PC-3 (cell line): ENCODE data around the gene MTCH1. TPM values are rescaled to one million over a fixed set of nuclear protein-coding genes. Genes with fewer than 3 reads are reported as not detected.

Experiments used
- ATAC-seq: fragments of 200-7000 bp; cut with Tn5 transposase; 2 replicates; pipeline ENCODE4 v1.9.1; 2020; ENCODE audit warnings: mild to moderate bottlenecking, moderate library complexity
- BruUV-seq: library from RNA; stranded (reverse); fragments of 400-500 nt; replicated peaks from 2 replicates; lab custom pipeline; 2021; lab: Mats Ljungman, UMichigan
- CTCF ChIA-PET: fragments of 300-600 bp; sonication (Branson Sonifier 250); formaldehyde crosslinking; loops from one replicate; lab custom pipeline; 2022; ENCODE audit warnings: antibody characterized with exemption; lab: Charles Lee
- POLR2A ChIA-PET: fragments of 300-600 bp; sonication (Branson Sonifier 250); formaldehyde crosslinking; loops from one replicate; lab custom pipeline; 2022; ENCODE audit warnings: antibody characterized with exemption; ENCODE audit not compliant: unreplicated experiment; lab: Charles Lee
- DNase-seq: peaks from one replicate; pipeline ENCODE4 v3.0.0-alpha.2; 2015
- H2AFZ ChIP-seq: fragments of 300-600 bp; sonication (generic); 2 replicates; pipeline ENCODE4 v1.6.0; 2016; ENCODE audit warnings: antibody characterized with exemption, low read length
- H3F3A ChIP-seq: fragments of 300-600 bp; sonication (generic); one replicate; pipeline ENCODE4 v1.6.0; 2017; ENCODE audit warnings: antibody characterized with exemption, low read length, control low read depth, mild to moderate bottlenecking; ENCODE audit not compliant: unreplicated experiment
- H3K27ac ChIP-seq: fragments of 300-600 bp; sonication (generic); 2 replicates; pipeline ENCODE4 v1.5.1; 2016; ENCODE audit warnings: mild to moderate bottlenecking, low read length
- H3K27me3 ChIP-seq: fragments of 300-600 bp; sonication (generic); 2 replicates; pipeline ENCODE4 v1.6.1; 2016; ENCODE audit warnings: low read length, mixed read lengths
- H3K36me3 ChIP-seq: fragments of 300-600 bp; sonication (generic); 2 replicates; pipeline ENCODE4 v1.6.1; 2016; ENCODE audit warnings: low read depth, mixed run types, low read length, mixed read lengths
- H3K4me1 ChIP-seq: fragments of 300-600 bp; sonication (generic); 2 replicates; pipeline ENCODE4 v1.5.1; 2016; ENCODE audit warnings: low read length; ENCODE audit not compliant: insufficient read depth
- H3K4me2 ChIP-seq: fragments of 300-600 bp; sonication (generic); 2 replicates; pipeline ENCODE4 v1.6.0; 2016; ENCODE audit warnings: low read length
- H3K4me3 ChIP-seq: fragments of 300-600 bp; sonication (generic); 2 replicates; pipeline ENCODE4 v1.5.1; 2016; ENCODE audit warnings: mild to moderate bottlenecking, low read length, mixed read lengths
- H3K79me2 ChIP-seq: fragments of 300-600 bp; sonication (generic); 2 replicates; pipeline ENCODE4 v1.6.1; 2017; ENCODE audit warnings: low read length, mixed read lengths
- H3K9ac ChIP-seq: fragments of 300-600 bp; sonication (generic); 2 replicates; pipeline ENCODE4 v1.6.0; 2016; ENCODE audit warnings: mild to moderate bottlenecking, low read length
- H3K9me2 ChIP-seq: fragments of 300-600 bp; sonication (generic); replicated peaks from 2 replicates; pipeline ENCODE4 v1.6.1; 2016; ENCODE audit warnings: mixed run types, low read length, mixed read lengths
- H3K9me3 ChIP-seq: fragments of 300-600 bp; sonication (generic); 2 replicates; pipeline ENCODE4 v1.6.1; 2016; ENCODE audit warnings: low read length, mixed read lengths
- H4K20me1 ChIP-seq: fragments of 300-600 bp; sonication (generic); 2 replicates; pipeline ENCODE4 v1.6.1; 2016; ENCODE audit warnings: low read length, mixed read lengths
- EZH2 ChIP-seq: fragments of 300-600 bp; sonication (generic); IDR thresholded peaks from one replicate; pipeline ENCODE4 v1.6.1; 2017; ENCODE audit warnings: antibody characterized with exemption, mild to moderate bottlenecking, low read length; ENCODE audit not compliant: unreplicated experiment
- EZH2phosphoT487 ChIP-seq: fragments of 300-600 bp; sonication (generic); IDR thresholded peaks from 2 replicates; pipeline ENCODE4 v1.6.1; 2018; ENCODE audit warnings: mild to moderate bottlenecking, antibody characterized with exemption, low read length, borderline replicate concordance
- intact Hi-C: fragments of 100-400 bp; cut with micrococcal nuclease; formaldehyde crosslinking; loops from 2 replicates; pipeline ENCODE4 v1.9.0; 2023
- total RNA-seq: library from RNA; depleted of rRNA; stranded (reverse); fragments of >200 nt; gene quantifications from 2 replicates; pipeline ENCODE4 v1.2.3, GENCODE V29; 2014
- TF ChIP-seq, protein P1 (sequence below): fragments of 300-600 bp; sonication (generic); conservative IDR thresholded peaks from 2 replicates; pipeline ENCODE4 v1.5.1; 2017; ENCODE audit warnings: antibody characterized with exemption, low read depth, mild to moderate bottlenecking, low read length

MTCH1 gene
- total RNA-seq, 1 experiment from 2014 or later: 253 TPM

DNA sequence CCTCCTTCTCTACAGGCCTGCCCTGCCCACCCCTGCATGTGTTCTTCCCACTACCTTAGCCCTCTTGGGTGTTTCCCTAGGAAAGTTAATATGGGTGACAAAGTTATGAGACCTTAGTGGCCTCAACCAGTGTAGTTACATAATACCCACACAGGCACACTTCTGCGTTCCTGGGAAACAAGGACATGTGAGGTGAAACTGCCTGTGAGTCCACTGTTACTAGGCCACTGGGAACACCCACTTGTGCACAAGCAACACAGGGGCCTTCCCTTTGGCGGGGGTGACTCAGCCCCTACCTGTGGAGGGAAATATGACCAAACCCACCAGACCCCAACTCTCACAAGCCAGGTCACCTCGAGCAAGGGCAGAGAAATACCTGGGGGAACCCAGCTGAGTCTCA is 18.7 kb downstream of the MTCH1 start:
- ChIA-PET CTCF (no interaction called here), POLR2A (no interaction called here)

DNA sequence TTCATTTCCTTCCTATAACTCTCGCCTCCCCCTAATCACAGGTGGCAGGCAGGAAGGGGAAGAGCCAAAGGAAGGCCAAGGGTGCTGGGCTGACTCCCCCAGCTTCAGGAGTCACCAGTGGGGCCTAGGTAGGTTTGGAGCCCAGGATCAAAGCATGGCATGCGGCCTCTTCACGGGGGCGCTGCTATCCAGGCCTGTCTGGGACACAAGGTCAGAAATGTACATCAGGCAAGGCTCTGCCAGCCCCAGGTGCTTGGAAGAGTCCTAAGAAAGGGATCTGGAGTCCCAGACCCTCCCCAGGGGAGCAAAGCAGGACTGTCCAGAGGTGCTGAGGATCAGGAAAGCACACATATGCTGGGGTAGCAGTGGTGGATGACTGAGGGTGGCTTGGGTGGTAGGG is 21.1 kb downstream of the MTCH1 start:
- BruUV-seq: no TSS peak
- Histone ChIP-seq H3K27me3 (no peaks in the 10 kb centered on the region), H3K4me2 (no peak overlapping the region), H3F3A (no peaks in the 10 kb centered on the region), H3K9ac (no peak overlapping the region), H3K27ac (no peak overlapping the region), H2AFZ (no peak overlapping the region), H3K79me2 (no peaks in the 10 kb centered on the region), H4K20me1 (no peaks in the 10 kb centered on the region), H3K4me1 (peaks cover 14% of the 10 kb centered on the region), H3K9me2 (no peaks in the 10 kb centered on the region), H3K9me3 (no peaks in the 10 kb centered on the region), H3K36me3 (peaks cover 27% of the 10 kb centered on the region), H3K4me3 (no peak overlapping the region)
- intact Hi-C loops: no loop called here
- POLR2A ChIA-PET: no interaction called here
- DNase-seq (no peak), ATAC-seq (no peak)
- TF ChIP-seq EZH2: no peak
- TF ChIP-seq EZH2phosphoT487: no peak
- TF ChIP-seq, protein P1, sequence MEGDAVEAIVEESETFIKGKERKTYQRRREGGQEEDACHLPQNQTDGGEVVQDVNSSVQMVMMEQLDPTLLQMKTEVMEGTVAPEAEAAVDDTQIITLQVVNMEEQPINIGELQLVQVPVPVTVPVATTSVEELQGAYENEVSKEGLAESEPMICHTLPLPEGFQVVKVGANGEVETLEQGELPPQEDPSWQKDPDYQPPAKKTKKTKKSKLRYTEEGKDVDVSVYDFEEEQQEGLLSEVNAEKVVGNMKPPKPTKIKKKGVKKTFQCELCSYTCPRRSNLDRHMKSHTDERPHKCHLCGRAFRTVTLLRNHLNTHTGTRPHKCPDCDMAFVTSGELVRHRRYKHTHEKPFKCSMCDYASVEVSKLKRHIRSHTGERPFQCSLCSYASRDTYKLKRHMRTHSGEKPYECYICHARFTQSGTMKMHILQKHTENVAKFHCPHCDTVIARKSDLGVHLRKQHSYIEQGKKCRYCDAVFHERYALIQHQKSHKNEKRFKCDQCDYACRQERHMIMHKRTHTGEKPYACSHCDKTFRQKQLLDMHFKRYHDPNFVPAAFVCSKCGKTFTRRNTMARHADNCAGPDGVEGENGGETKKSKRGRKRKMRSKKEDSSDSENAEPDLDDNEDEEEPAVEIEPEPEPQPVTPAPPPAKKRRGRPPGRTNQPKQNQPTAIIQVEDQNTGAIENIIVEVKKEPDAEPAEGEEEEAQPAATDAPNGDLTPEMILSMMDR: no peak
- CTCF ChIA-PET: no interaction called here

More for the DNA sequence above, 18.7 kb downstream of the MTCH1 start:
- H3K9me3 ChIP-seq: no peaks in the 10 kb centered on the region
- DNase-seq: no peak
- no TSS peak for BruUV-seq
- no peak for TF ChIP-seq EZH2
- H3K9me2 ChIP-seq: no peaks in the 10 kb centered on the region
- no peak overlapping the region for H3K4me3 ChIP-seq
- no peak overlapping the region for H3K27ac ChIP-seq
- H3K4me2 ChIP-seq: no peak overlapping the region
- H2AFZ ChIP-seq: no peak overlapping the region
- H3K36me3 ChIP-seq: peaks cover 50% of the 10 kb centered on the region
- intact Hi-C loops: no loop called here
- H4K20me1 ChIP-seq: no peaks in the 10 kb centered on the region
- ATAC-seq: no peak
- no peaks in the 10 kb centered on the region for H3K79me2 ChIP-seq
- H3F3A ChIP-seq: no peaks in the 10 kb centered on the region
- H3K27me3 ChIP-seq: no peaks in the 10 kb centered on the region
- no peaks in the 10 kb centered on the region for H3K4me1 ChIP-seq
- H3K9ac ChIP-seq: no peak overlapping the region

DNA sequence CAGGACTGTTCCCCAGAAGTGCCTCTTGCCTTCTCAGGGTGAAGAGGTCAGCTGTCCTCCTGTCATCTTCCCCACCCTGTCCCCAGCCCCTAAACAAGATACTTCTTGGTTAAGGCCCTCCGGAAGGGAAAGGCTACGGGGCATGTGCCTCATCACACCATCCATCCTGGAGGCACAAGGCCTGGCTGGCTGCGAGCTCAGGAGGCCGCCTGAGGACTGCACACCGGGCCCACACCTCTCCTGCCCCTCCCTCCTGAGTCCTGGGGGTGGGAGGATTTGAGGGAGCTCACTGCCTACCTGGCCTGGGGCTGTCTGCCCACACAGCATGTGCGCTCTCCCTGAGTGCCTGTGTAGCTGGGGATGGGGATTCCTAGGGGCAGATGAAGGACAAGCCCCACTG is 21.6 kb downstream of the MTCH1 start:
- POLR2A ChIA-PET: no interaction called here
- TF ChIP-seq, protein P1: no peak
- no peak for TF ChIP-seq EZH2phosphoT487
- TF ChIP-seq EZH2: no peak

More for the DNA sequence above, 21.6 kb downstream of the MTCH1 start:
- H3K9ac ChIP-seq: no peak overlapping the region
- H3K36me3 ChIP-seq: peaks cover 22% of the 10 kb centered on the region
- H3K9me2 ChIP-seq: no peaks in the 10 kb centered on the region
- no peak for DNase-seq
- H3K27ac ChIP-seq: no peak overlapping the region
- no peak overlapping the region for H2AFZ ChIP-seq
- no TSS peak for BruUV-seq
- no peaks in the 10 kb centered on the region for H3F3A ChIP-seq
- no peaks in the 10 kb centered on the region for H4K20me1 ChIP-seq
- ATAC-seq: no peak
- no peak overlapping the region for H3K4me2 ChIP-seq
- intact Hi-C loops: no loop called here
- CTCF ChIA-PET: no interaction called here
- H3K27me3 ChIP-seq: no peaks in the 10 kb centered on the region
- no peaks in the 10 kb centered on the region for H3K79me2 ChIP-seq
- H3K4me3 ChIP-seq: no peak overlapping the region
- no peaks in the 10 kb centered on the region for H3K9me3 ChIP-seq
- H3K4me1 ChIP-seq: peaks cover 15% of the 10 kb centered on the region
